ENCODE data around the gene DRG2.

DRG2 gene, protein sequence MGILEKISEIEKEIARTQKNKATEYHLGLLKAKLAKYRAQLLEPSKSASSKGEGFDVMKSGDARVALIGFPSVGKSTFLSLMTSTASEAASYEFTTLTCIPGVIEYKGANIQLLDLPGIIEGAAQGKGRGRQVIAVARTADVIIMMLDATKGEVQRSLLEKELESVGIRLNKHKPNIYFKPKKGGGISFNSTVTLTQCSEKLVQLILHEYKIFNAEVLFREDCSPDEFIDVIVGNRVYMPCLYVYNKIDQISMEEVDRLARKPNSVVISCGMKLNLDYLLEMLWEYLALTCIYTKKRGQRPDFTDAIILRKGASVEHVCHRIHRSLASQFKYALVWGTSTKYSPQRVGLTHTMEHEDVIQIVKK

DNA sequence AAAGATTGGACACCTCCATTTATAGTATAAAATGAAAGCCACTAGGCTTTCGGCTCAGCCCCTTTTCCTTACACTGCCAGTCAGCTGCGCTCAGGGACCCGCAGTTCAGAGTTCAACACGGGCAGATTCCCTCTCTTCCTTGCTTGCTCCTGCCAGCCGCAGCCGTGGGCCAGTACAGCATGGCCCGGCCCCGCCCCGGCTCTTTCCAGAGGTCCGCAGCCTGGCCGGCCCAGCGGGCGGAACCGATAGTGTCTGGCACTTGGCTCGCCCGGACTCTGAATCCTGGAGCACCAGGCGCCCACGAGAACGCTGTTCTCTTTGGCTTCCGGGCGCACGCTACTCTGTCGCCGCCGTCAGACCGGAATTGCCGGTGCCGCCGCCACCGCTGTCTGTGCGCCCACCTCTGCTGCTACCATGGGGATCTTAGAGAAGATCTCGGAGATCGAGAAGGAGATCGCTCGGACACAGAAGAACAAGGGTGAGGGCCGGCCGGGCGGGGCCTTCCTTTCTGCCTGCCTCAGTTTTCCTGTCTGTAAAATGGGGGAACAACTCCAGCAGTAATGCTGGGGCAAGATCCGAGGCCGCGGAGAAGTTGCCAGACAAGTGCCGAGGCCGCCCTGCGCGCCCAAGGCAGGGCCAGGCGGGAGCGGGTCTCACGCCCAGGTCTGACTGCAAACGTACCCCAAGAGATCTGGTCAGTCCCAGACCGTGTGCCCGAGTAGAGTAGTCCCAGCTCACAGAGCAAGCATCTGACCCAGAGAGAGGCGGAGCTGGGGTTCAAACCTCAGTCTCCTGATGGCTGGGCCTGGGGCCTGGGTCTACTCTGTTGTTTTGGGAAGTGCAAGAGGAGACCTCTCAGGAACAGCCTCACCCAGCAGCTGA is at the start of gene DRG2:
Gene DRG2 (plus strand): TSS at position 339 of the 882 bp plus-strand sequence. CDS start 76 bp downstream, at position 415.
- peak; percentile 84 for DNase-seq (ENCODE audit: low read depth)

DNA sequence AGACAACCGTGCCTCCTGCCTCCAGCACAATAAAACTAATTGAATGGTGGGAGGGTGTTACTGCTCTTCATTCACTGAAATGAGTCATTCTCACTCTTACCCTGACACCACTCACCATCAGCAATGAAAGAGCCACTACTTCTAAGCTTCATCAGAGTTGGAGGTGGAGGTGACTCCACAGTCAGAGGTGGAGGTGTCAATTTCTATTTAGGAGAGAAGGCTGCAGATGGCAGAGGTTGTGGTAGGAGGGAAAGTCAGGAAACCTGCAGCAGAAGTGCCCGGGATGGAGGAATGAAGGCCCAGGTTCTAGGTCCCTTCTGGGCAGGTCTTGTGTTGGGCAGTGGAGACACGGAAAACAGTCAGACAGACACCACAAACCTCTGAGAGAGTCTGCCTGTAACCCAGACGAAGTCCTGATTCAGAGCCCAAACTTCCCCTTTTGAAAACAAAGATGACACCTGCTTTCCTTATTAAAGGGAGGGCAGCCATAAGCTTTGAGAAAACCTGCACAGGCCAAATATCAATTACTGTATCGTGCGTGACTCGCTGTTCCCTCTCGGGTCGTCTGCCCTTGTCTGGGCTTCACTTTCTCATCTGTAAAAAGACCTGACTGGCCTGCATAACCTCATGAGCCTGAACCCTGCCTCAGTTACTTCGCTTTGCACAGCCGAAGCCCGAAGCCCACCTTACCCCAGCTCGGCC is 49.4 kb upstream of the DRG2 start:
- DNase-seq (ENCODE audit: low read depth): no peak

DNA sequence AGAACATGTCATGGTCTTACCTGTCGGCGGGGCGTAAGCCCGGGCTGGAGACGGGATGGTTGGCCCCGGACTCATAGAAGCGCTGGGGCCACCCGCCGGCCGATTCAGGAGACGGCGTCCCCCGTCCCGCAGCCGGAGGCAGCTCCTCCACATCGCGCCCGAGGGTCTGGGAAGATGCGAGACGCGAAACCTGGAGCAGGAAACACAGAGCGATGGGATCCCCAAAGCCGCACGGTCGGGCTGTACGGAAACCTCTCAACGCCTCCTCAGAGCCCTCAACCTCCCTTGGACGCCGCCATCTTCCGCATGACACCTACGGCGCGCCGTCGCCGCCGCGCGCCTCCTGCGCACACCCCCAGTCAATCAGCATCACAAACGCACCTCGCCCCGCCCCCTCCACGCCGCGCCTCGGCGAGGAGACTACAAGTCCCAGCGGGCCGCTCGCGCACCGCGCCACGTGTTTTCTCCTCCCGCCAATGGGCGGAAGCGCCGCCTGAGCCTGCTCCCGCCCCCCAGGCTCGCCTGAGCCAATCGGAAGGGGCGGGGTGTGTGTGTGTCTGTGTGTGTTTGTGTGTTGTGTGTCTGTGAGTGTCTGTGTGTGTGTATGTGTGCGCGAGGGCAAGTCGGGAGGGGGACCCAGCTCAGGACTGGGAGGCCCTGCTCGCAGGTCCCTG is 48.8 kb upstream of the DRG2 start, which contains the start of the genes ATPAF2 and GID4:
Gene ATPAF2 (minus strand): TSS at position 308 of the 674 bp plus-strand sequence. CDS start 155 bp downstream, at position 153.
Gene GID4 (plus strand): TSS at position 548 of the 674 bp plus-strand sequence. CDS start 57 bp downstream, at position 605.
- DNase-seq (ENCODE audit: low read depth): peak; percentile 99

DNA sequence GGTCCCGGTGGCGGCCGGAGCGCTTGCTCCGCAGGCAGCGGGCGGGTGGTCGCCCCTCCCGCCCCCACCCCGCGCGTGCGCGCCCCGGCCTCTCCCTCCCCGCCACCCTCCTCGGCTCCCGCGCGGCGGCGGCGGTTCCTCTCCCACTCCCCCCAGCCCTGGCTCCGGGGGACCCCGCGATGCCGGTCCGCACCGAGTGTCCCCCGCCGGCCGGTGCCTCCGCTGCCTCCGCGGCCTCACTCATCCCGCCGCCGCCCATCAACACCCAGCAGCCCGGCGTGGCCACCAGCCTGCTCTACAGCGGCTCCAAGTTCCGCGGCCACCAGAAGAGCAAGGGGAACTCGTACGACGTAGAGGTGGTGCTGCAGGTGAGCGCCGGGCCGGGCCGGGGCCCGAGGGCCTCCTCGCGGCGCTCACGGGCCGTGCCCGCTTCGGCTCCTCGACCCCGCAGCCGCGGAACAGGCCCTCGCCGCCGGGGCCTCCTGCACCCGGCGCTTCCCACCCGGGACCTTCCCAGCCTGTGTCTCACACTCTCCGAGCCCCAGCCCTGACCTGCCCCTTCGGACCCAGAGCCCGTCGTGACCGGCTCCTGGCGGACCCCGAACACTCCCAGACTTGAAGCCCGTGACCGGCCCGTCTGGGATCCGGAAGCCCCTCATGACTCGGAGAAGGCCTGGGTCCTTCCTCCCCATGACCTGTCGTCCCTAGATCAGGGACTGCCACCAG is 48.0 kb upstream of the DRG2 start:
- DNase-seq (ENCODE audit: low read depth): no peak

DNA sequence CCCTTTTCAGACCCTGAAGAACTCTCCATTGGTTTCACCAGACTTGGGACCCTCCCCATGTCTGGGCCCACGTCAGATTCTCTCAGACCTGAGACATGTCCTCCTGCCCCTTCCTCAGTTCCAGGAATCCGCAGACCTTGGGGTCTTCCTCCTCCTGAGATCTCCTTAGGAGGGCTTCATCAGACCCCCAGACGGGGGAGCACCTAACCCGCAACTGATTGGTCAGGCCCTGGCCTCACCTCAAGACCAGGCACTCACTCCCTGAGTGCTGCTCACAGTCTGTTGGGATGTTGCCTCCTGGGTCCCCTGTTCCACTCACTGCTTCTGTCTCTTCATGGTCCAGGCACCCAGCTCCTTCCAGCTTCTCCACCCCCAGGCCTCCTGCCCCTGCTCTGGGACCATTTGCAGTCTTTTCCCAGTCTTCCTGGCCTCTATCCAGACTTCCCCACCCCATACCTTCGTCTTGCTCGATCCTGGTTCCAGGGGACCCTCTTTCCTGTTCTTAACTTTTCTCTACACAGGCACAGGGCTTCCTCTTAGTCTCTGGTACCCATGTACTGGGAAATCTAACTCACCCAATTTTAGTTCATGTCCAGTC is 47.4 kb upstream of the DRG2 start:
- no peak for DNase-seq (ENCODE audit: low read depth)

DNA sequence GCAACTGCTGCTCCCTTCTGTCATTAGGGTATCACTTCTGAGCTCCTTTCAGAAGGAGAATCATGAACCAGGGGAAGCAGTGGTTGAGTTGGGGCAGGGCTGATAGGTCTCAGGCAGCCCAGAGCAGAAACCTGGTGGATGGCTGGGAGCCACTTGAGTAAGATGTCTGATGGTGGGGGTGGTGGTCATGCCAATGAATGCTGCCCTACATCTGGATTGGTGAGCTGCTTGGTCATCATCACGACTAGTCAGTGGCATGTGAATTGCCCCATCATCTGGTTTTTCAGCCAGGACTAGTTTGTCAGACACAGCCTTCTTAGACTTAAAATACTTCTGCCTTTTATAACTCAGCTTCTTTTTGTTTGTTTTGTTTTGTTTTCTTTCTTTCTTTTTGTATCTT is 46.0 kb upstream of the DRG2 start:
- DNase-seq (ENCODE audit: low read depth): no peak

DNA sequence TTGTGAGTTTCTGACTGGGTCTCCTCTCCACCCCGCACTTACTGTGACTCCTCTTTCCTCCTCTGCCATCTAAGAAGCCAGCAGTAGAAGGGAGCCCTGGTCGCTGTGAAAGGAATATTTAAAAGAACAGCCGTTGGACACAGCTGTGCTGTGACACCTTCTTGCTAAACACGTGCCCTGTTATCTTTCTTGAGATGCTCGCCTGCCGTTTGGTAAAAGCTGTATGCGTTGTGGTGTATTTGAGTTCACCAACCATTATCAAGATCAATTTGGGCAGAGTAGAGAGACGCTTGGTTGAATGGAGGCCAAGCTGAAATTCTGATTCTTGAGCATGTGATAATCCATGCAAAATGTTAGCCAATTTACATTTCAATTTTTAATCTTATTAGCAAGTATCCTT is 44.8 kb upstream of the DRG2 start:
- no peak for DNase-seq (ENCODE audit: low read depth)

DNA sequence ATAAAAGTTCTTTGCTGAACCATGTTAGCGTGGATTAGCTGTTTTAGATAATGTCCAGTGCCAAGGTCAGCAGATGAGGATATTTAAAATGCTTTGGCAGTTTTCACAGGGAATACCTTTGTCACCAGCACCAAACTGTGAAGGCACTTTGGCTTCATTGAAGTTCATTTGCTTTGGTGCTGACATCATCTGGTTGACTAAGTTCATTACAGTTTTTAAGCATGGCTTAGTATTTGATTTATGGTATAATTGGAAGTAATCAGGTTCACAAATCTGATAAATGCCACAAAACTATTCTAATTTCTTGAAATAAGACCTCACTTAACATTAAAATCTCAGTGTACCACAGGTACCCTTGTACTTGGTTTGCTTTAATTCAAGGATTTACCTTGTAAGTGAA is 44.3 kb upstream of the DRG2 start:
- DNase-seq (ENCODE audit: low read depth): no peak

DNA sequence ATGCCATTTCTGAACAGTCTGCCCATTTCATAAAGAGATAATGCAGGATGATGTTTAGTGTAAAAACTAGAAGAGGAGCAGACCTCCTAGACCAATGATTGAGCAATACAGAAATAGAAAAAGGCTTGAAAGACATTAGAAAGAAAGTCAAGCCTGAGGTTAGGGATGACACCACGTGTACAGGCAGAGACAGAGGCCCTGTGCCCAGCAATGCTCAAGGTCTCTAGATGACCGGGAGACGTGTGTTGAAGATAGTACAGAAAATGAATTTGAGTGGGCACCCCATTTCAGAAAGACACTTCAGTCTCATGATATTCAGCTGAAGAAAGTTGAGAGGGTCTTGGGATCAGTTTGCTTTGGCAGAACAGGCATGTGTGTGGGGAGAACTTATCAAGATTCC is 43.1 kb upstream of the DRG2 start:
- DNase-seq (ENCODE audit: low read depth): no peak

DNA sequence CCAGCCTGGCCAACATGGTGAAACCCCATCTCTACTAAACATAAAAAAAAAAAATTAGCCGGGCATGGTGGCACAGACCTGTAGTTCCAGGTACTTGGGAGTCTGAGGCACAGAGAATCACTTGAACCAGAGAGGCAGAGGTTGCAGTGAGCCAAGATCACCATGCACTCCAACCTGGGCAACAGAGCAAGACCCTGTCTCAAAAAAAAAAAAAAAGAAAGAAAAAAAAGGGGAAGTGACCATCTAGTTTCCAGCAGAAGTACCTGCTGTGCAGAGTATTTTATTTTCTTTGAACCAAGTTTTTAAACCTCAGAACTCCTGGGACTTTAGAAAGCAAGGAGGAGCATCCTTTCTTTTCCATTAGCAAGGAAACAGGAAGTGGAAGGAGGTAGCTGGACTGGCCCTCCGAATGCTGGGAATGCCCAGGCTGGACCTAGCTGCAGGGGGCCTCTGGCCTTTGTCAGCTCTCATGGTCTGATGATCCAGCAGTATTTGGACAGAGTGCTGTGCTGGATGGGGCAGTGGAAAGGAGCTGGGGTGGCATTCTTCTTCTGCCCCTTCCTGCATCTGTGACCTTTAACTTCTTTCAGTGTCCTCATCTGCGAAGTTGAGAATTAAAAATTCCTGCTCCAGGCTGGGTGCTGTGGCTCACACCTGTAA is 41.9 kb upstream of the DRG2 start:
- DNase-seq (ENCODE audit: low read depth): no peak

DNA sequence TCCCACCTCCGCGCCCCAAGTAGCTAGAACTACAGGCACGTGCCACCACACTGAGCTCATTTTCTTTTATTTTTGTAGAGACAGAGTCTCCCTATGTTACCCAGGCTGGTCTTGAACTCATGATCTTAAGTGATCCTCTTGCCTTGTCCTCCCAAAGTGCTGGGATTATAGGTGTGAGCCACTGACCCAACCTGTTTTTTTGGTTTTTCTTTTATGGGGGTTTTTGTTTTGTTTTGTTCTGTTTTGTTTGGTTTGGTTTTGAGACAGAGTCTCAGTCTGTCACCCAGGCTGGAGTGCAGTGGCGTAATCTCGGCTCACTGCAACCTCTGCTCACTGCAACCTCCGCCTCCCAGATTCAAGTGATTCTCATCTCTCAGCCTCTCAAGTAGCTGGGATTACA is 32.2 kb upstream of the DRG2 start:
- no peak for DNase-seq (ENCODE audit: low read depth)

DNA sequence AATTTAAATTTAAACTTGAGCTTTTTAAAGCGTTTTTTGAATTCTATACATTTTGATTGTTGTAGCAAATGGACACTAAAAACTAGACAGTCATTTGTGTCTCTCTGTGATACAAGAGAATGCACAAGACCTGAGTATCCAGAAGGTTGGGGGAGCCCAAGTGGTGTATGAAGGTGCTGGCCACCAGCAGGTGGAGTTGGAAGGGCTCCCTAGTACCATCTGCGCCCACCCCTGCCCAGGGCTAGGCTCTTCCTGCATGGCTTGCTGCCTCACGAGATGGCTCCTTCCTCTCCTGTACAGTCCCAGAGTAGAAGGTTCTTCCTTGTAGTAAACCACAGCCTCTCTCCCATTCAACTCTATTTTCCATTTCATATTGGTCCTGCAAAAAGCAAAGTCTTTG is 31.5 kb upstream of the DRG2 start:
- DNase-seq (ENCODE audit: low read depth): no peak

DNA sequence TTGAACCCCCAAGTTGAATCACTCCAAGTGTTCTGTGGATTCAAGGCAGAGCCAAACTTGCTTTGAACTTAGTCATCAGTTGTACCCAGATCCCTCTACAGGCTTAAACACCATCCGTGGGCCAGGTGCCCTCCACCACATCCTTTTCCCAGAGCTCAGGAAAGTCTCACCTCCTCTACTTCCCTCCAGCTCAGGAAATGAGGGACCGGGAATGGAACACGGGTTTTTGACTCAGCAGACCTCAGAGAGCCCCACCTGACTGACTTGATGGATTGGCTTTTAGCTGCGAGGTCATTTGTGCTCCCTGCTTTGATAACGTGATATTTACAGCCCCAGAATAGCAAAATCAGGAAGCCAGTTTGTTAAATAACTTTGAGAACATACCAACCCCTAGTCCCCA is 28.5 kb upstream of the DRG2 start:
- no peak for DNase-seq (ENCODE audit: low read depth)

DNA sequence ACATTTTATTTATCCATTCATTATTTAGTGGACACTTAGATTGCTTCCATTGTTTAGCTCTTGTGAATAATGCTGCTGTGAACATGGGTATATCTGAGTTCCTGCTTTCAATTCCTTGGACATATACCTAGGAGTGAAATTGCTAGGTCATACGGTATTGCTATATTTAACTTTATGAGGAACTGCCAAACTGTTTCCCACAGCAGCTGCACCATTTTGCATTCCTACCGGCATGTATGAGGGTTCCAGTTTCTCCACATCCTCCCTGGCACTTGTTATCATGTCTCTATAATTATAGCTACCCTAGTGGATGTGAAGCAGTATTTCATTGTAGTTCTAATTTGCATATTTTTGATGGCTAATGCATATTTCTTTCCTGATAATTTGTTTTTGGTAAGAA is 23.7 kb upstream of the DRG2 start:
- no peak for DNase-seq (ENCODE audit: low read depth)

DNA sequence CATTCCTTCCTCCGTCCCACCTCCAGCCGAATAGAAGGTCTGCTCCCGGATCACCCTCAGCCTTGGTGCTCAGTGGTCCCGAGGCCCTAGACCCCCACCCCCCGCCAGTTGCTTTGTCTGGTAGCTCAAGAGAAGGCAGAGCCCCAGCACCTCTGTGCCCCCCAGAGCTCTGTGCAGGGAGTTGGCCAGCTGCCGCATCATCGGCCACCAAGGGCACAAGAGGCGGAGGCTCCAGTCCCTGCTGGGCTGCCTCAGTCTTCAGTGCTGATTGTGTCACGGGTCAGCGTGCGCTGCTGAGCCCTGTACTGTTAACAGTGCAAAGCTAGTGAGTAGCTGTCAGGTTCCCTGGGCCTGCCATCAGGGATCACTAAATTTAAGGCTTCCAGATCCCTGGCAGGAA is 22.2 kb upstream of the DRG2 start:
- no peak for DNase-seq (ENCODE audit: low read depth)

DNA sequence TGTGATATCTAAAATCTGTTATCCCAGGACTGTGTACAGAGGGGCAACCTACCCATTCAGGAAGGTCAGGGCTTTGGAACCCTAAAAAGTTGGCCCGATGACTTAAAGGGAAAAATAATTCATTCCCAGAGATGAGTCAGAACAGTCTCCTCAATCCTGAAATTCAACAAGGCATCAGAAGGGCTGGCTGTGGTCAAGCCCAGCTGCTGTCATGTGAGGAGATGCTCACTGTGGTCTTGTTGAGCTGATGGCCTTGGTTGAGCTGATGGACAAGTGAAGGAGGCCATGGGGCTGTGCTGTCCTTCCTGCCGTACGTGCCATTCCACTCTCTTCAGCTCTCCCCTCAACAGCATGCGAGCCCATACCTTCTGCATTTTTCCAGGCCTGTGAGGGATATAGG is 20.9 kb upstream of the DRG2 start:
- no peak for DNase-seq (ENCODE audit: low read depth)

DNA sequence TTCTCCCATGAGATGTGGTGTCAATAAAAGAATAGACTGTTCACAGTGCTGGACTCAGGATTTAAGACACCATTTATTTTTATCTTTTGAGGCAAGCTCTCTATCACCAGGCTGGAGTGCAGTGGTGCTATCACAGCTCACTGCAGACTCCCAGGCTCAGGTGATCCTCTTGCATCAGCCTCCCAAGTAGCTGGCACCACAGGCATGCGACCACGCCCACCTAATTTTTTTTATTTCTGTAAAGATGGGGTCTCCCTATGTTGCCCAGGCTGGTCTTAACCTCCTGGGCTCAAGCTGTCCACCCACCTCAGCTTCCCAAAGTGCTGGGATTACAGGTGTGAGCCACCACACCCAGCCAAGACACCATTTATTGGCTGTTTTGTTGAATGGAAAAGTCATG is 18.6 kb upstream of the DRG2 start:
- no peak for DNase-seq (ENCODE audit: low read depth)

DNA sequence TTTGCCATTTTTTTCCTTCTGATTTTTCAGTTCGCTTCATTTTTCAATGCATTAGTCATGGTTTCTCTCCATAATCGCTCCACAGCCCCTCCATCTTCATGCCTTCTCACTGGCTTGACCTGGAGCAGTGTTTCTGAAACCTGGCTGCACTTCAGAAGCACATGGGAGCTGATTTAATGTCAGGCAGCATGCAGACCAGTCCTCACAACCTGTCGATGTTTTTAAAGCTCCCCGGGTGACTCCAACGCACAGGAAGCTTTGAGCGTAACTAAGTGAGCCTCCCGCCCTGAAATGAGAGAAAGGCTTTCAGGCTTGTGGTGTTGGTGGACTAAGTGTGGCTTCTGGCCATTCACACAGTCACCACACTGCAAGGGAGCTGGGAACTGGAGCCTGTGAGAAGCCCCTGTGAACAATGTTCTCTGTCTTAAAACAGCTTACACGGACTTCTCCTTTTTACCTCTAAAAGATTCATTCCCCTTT is 16.8 kb upstream of the DRG2 start:
- DNase-seq (ENCODE audit: low read depth): no peak

DNA sequence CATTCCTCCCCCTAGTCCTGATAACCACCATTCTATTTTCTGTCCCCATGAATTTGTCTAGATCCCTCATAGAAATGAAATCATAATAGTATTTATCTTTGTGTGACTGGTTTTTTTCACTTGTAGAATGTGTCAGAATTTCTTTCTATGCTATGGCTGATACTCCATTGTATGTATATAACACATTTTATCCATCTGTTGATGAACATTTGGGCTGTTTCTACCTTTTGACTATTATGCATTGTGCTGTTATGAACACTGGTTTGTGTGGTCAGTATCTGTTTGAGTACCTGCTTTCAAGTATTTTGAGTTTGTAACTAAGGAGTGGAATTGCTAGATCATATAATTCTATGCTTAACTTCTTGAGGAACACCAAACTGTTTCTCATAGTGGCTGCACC is 16.0 kb upstream of the DRG2 start:
- DNase-seq (ENCODE audit: low read depth): no peak

Data from stimulated activated CD8-positive, alpha-beta memory T cell treated with anti-CD3 and anti-CD28 coated beads, Interleukin-15, amount 100 ng/mL, for 1 hour (primary cell).